Measurements from ENCODE around the gene GPRC5C. TPM values are rescaled to one million over a fixed set of nuclear protein-coding genes. Genes with fewer than 3 reads are reported as not detected.

Gene GPRC5C
- total and polyA plus RNA-seq, 2 donors (not counting 3 experiments of a cell fraction or from before 2014, with no cell fraction given) = not detected

GRCh38 chr17:74490716-74491115 lies 58.8 kb downstream of the GPRC5C start:
- H3K36me3 ChIP-seq (ENCODE audit: control insufficient read depth in 2 of 2, extremely low read depth in 1 of 2, insufficient read depth in 2 of 2, low read length in 2 of 2) = no peaks in the 10 kb centered on the region
- POLR2A ChIA-PET = no interaction called here
- dilution Hi-C loops (cut with MboI; ENCODE audit: extremely low pct_ligation_motif_present, low sequenced_read_pairs) = no loop called here

More at GRCh38 chr17:74490716-74491115, 58.8 kb downstream of the GPRC5C start:
- H3K4me2 ChIP-seq (ENCODE audit: insufficient read depth, low read length) = no peak overlapping the region
- no peak overlapping the region for H3K9ac ChIP-seq (replicated peaks; ENCODE audit: extremely low read depth, insufficient read depth, low read length)
- BruUV-seq (replicated peaks) = no TSS peak
- H3K9me3 ChIP-seq (replicated peaks; ENCODE audit: control insufficient read depth, insufficient read depth, low read length) = no peaks in the 10 kb centered on the region
- H3K4me3 ChIP-seq (replicated peaks in 1 of 3; ENCODE audit: insufficient read depth in 1 of 3, low read depth in 1 of 3, low read length in 3 of 3) = no peak overlapping the region
- intact Hi-C loops (cut with micrococcal nuclease) = no loop called here
- no peaks in the 10 kb centered on the region for H3K79me2 ChIP-seq (ENCODE audit: control insufficient read depth, insufficient read depth, low read length)
- H3K27me3 ChIP-seq (ENCODE audit: control insufficient read depth in 2 of 2, insufficient read depth in 2 of 2, low read length in 2 of 2) = no peaks in the 10 kb centered on the region
- FAIRE-seq = no peak
- CTCF ChIA-PET = interaction anchor here (1.0 to 2.5 kb wide), 2 partner anchors 112 to 122 kb away, joined by 4 to 16 read pairs; partner anchors contain the start of gene GPR142
- TF ChIP-seq EZH2 (IDR thresholded peaks at IDR 0.05; ENCODE audit: borderline replicate concordance, low read depth, low read length, severe bottlenecking) = no peak
- no peak for TF ChIP-seq JUN (IDR thresholded peaks at IDR 0.05; ENCODE audit: borderline replicate concordance, insufficient read depth, insufficient read length, low read depth)
- no peak for TF ChIP-seq GATA2 (IDR thresholded peaks at IDR 0.05; ENCODE audit: insufficient read depth, insufficient read length, low read depth, low read length)
- TF ChIP-seq MAX (IDR thresholded peaks at IDR 0.05; ENCODE audit: insufficient read depth, insufficient read length) = no peak
- TF ChIP-seq FOS (IDR thresholded peaks at IDR 0.05; ENCODE audit: borderline replicate concordance, insufficient read depth, low read length) = no peak
- TF ChIP-seq MYC (IDR thresholded peaks at IDR 0.05; ENCODE audit: low read depth, low read length) = no peak
- no peak for TF ChIP-seq POLR2AphosphoS5 (IDR thresholded peaks at IDR 0.05; ENCODE audit: insufficient read depth, low read depth, low read length)
- no peak for TF ChIP-seq POLR2A (IDR thresholded peaks at IDR 0.05; ENCODE audit: low read depth, low read length)
- TF ChIP-seq, protein P1, sequence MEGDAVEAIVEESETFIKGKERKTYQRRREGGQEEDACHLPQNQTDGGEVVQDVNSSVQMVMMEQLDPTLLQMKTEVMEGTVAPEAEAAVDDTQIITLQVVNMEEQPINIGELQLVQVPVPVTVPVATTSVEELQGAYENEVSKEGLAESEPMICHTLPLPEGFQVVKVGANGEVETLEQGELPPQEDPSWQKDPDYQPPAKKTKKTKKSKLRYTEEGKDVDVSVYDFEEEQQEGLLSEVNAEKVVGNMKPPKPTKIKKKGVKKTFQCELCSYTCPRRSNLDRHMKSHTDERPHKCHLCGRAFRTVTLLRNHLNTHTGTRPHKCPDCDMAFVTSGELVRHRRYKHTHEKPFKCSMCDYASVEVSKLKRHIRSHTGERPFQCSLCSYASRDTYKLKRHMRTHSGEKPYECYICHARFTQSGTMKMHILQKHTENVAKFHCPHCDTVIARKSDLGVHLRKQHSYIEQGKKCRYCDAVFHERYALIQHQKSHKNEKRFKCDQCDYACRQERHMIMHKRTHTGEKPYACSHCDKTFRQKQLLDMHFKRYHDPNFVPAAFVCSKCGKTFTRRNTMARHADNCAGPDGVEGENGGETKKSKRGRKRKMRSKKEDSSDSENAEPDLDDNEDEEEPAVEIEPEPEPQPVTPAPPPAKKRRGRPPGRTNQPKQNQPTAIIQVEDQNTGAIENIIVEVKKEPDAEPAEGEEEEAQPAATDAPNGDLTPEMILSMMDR (IDR thresholded peaks at IDR 0.05; ENCODE audit: extremely low read depth in 1 of 2, insufficient read depth in 1 of 2, low read depth in 1 of 2, low read length in 2 of 2) = no peak
- no peaks in the 10 kb centered on the region for H3K4me1 ChIP-seq (ENCODE audit: control insufficient read depth, extremely low read depth, insufficient read depth, low read length)
- DNase-seq (ENCODE audit: low read depth, low spot score) = no peak
- no peaks in the 10 kb centered on the region for H3K9me1 ChIP-seq (replicated peaks; ENCODE audit: control insufficient read depth, extremely low read depth, insufficient read depth, low read length)
- H2AFZ ChIP-seq (ENCODE audit: low read depth, low read length) = no peak overlapping the region
- no peaks in the 10 kb centered on the region for H4K20me1 ChIP-seq (replicated peaks; ENCODE audit: control insufficient read depth, extremely low read depth, insufficient read depth, low read length)
- no peak overlapping the region for H3K27ac ChIP-seq (ENCODE audit: insufficient read depth, low read depth, low read length)
